Measurements from ENCODE around the gene TAS2R13.

The TAS2R13 gene

DNA sequence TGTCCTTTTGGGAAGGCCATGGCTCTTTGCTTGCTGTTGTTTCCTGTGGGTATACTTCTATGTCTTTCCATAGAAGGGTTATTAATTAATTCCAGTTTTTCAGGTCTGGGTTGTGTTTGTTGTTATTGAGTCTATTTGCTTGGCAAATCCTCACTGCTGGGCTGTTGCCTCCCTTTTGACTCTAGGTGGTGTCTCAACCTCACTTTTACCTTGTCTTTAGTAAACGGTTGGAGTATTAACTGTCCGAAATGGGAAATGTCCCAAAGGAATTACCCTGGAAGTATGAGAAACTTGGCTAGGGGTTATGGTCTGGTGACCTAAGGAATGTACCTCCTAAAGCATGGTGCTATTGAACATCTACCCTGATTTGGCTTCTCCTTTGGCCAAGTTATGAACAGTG is 42.0 kb downstream of the TAS2R13 start:
- DNase-seq (ENCODE audit: low read depth), result no peak

DNA sequence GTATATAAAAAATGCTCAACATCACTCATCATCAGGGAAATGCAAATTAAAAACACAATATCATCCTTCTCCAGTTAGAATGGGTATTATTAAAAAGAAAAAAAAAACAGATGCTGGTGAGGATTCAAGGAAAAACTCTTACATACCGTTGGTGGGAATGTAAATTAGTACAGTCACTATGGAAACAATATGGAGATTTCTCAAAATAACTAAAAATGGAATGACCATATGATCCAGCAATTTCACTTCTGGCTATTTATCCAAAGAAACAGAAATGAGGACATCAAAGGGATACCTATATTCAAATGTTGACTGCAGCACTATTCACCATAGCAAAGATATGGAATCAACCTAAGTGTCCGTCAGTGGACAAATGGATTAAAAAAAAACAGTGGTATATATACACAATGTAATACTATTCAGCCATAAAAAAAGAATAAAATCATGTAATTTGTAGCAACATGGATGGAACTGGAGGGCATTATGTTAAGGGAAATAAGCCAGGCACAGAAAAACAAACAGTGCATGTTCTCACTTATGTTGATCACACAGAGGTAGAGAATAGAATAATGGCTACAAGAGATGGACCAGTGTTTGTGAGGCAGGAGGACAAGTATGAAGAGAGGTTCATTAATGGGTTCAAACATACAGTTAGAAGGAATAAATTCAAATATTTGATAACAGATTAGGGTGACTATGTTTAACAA is 45.7 kb downstream of the TAS2R13 start:
- DNase-seq (ENCODE audit: low read depth), result no peak

DNA sequence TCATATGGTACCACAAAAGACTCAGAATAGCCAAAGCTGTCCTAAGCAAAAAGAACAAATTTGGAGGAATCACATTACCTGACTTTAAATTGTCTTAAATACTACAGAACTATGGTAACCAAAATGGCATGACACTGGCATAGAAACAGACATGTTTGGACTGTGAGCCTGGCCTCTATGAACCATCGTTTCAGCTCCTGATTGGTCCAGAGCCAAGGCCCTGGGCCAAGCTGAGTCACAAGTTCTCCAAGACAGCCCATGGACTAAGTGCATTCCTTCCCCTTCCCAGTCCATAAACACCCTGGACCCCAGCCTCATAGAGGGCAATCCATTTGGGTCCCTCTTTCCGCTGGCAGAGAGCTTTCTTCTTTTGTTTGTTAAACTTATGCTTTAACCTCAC is 48.0 kb downstream of the TAS2R13 start:
- no peak for DNase-seq (ENCODE audit: low read depth)

Data from stimulated activated CD8-positive, alpha-beta memory T cell treated with anti-CD3 and anti-CD28 coated beads, Interleukin-15, amount 100 ng/mL, for 24 hours (primary cell).